Activated naive CD4-positive, alpha-beta T cell treated with anti-CD3 and anti-CD28 coated beads for 36 hours (primary cell): ENCODE measurements around the gene DNAH5. TPM values are rescaled to one million over a fixed set of nuclear protein-coding genes. Genes with fewer than 3 reads are reported as not detected.

Experiments
- CTCF ChIA-PET: fragments of 350-600 bp; sonication (Branson Sonifier 250); formaldehyde crosslinking; loops from one replicate; lab custom pipeline; 2021; ENCODE audit warnings: antibody characterized with exemption; lab: Charles Lee
- DNase-seq: peaks from one replicate; pipeline ENCODE4 v3.0.0-alpha.2; 2020
- H3K27ac Mint-ChIP-seq: one replicate; pipeline ENCODE4 v1.8.0; 2021; ENCODE audit warnings: mild to moderate bottlenecking, mixed read lengths
- H3K27me3 Mint-ChIP-seq: one replicate; pipeline ENCODE4 v1.8.0; 2021; ENCODE audit warnings: low read depth, mixed read lengths
- H3K36me3 Mint-ChIP-seq: one replicate; pipeline ENCODE4 v1.8.0; 2021; ENCODE audit warnings: low read depth, mixed read lengths
- H3K4me1 Mint-ChIP-seq: one replicate; pipeline ENCODE4 v1.8.0; 2021; ENCODE audit warnings: low read depth, mixed read lengths
- H3K4me3 Mint-ChIP-seq: one replicate; pipeline ENCODE4 v1.8.0; 2021; ENCODE audit warnings: mild to moderate bottlenecking, moderate library complexity, mixed read lengths
- H3K9me3 Mint-ChIP-seq: one replicate; pipeline ENCODE4 v1.8.0; 2021; ENCODE audit warnings: mixed read lengths
- intact Hi-C: fragments of 100-400 bp; cut with micrococcal nuclease; formaldehyde crosslinking; loops from one replicate; pipeline ENCODE4 v1.15.1; 2023
- total RNA-seq, 2 experiments: library from RNA; stranded (reverse); gene quantifications; one replicate each; pipeline ENCODE4 v1.2.3, GENCODE V29; 2021

Gene DNAH5
- total RNA-seq, 2 experiments from 2014 or later, result not detected

GRCh38 chr5:13664377-13664776 lies 280.1 kb downstream of the DNAH5 start:
- DNase-seq, result no peak
- Mint-ChIP-seq H3K27me3 (no peaks in the 10 kb centered on the region), H3K4me1 (no peaks in the 10 kb centered on the region), H3K27ac (no peak overlapping the region), H3K4me3 (no peak overlapping the region), H3K36me3 (no peaks in the 10 kb centered on the region), H3K9me3 (peaks cover 5% of the 10 kb centered on the region)
- CTCF ChIA-PET, result no interaction called here
- intact Hi-C loops, result no loop called here

- Mint-ChIP-seq H3K4me3 (no peak overlapping the region), H3K27me3 (no peaks in the 10 kb centered on the region), H3K36me3 (no peaks in the 10 kb centered on the region), H3K9me3 (no peaks in the 10 kb centered on the region), H3K4me1 (no peaks in the 10 kb centered on the region), H3K27ac (no peak overlapping the region)
- DNase-seq, result no peak
- intact Hi-C loops, result no loop called here
- CTCF ChIA-PET, result no interaction called here
Observed at GRCh38 chr5:13662626-13663025, 281.9 kb downstream of the DNAH5 start.

- intact Hi-C loops, result no loop called here
- no peaks in the 10 kb centered on the region for H3K9me3 Mint-ChIP-seq
- no peak overlapping the region for H3K4me3 Mint-ChIP-seq
- H3K27ac Mint-ChIP-seq, result no peak overlapping the region
- H3K36me3 Mint-ChIP-seq, result no peaks in the 10 kb centered on the region
- CTCF ChIA-PET, result no interaction called here
- no peaks in the 10 kb centered on the region for H3K27me3 Mint-ChIP-seq
- no peak for DNase-seq
- H3K4me1 Mint-ChIP-seq, result no peaks in the 10 kb centered on the region
Observed at GRCh38 chr5:13661272-13661671, 283.2 kb downstream of the DNAH5 start.

- CTCF ChIA-PET, result no interaction called here
- H3K4me3 Mint-ChIP-seq, result no peak overlapping the region
Observed at GRCh38 chr5:13660072-13660471, 284.4 kb downstream of the DNAH5 start.

GRCh38 chr5:13659391-13659790 lies 285.1 kb downstream of the DNAH5 start:
- H3K4me1 Mint-ChIP-seq, result no peaks in the 10 kb centered on the region
- H3K4me3 Mint-ChIP-seq, result no peak overlapping the region
- peaks cover 3% of the 10 kb centered on the region for H3K9me3 Mint-ChIP-seq
- H3K36me3 Mint-ChIP-seq, result no peaks in the 10 kb centered on the region
- H3K27ac Mint-ChIP-seq, result no peak overlapping the region
- no peak for DNase-seq
- intact Hi-C loops, result no loop called here
- CTCF ChIA-PET, result no interaction called here
- H3K27me3 Mint-ChIP-seq, result no peaks in the 10 kb centered on the region

More at GRCh38 chr5:13660072-13660471, 284.4 kb downstream of the DNAH5 start:
- H3K27ac Mint-ChIP-seq, result no peak overlapping the region
- H3K4me1 Mint-ChIP-seq, result no peaks in the 10 kb centered on the region
- DNase-seq, result no peak
- no peaks in the 10 kb centered on the region for H3K27me3 Mint-ChIP-seq
- H3K36me3 Mint-ChIP-seq, result no peaks in the 10 kb centered on the region
- intact Hi-C loops, result no loop called here
- H3K9me3 Mint-ChIP-seq, result peaks cover 3% of the 10 kb centered on the region

- H3K27me3 Mint-ChIP-seq, result no peaks in the 10 kb centered on the region
- H3K36me3 Mint-ChIP-seq, result no peaks in the 10 kb centered on the region
- CTCF ChIA-PET, result no interaction called here
- no peak overlapping the region for H3K27ac Mint-ChIP-seq
- no peak for DNase-seq
- intact Hi-C loops, result no loop called here
- H3K9me3 Mint-ChIP-seq, result peaks cover 4% of the 10 kb centered on the region
- no peak overlapping the region for H3K4me3 Mint-ChIP-seq
- no peaks in the 10 kb centered on the region for H3K4me1 Mint-ChIP-seq
Observed at GRCh38 chr5:13658761-13659160, 285.7 kb downstream of the DNAH5 start.

- H3K36me3 Mint-ChIP-seq, result no peaks in the 10 kb centered on the region
- CTCF ChIA-PET, result no interaction called here
- no peak for DNase-seq
- H3K9me3 Mint-ChIP-seq, result peaks cover 7% of the 10 kb centered on the region
- no peak overlapping the region for H3K27ac Mint-ChIP-seq
- H3K4me3 Mint-ChIP-seq, result no peak overlapping the region
- intact Hi-C loops, result no loop called here
- no peaks in the 10 kb centered on the region for H3K27me3 Mint-ChIP-seq
- H3K4me1 Mint-ChIP-seq, result no peaks in the 10 kb centered on the region
Observed at GRCh38 chr5:13658152-13658551, 286.3 kb downstream of the DNAH5 start.

- intact Hi-C loops, result no loop called here
- Mint-ChIP-seq H3K36me3 (no peaks in the 10 kb centered on the region), H3K4me1 (no peaks in the 10 kb centered on the region), H3K27me3 (no peaks in the 10 kb centered on the region), H3K27ac (no peak overlapping the region), H3K9me3 (peaks cover 9% of the 10 kb centered on the region), H3K4me3 (no peak overlapping the region)
- CTCF ChIA-PET, result no interaction called here
- DNase-seq, result no peak
Observed at GRCh38 chr5:13653709-13654108, 290.8 kb downstream of the DNAH5 start.

- Mint-ChIP-seq H3K27ac (no peak overlapping the region), H3K36me3 (no peaks in the 10 kb centered on the region), H3K9me3 (peaks cover 6% of the 10 kb centered on the region), H3K4me1 (no peaks in the 10 kb centered on the region), H3K27me3 (no peaks in the 10 kb centered on the region), H3K4me3 (no peak overlapping the region)
- intact Hi-C loops, result no loop called here
- CTCF ChIA-PET, result no interaction called here
- no peak for DNase-seq
Observed at GRCh38 chr5:13649656-13650055, 294.8 kb downstream of the DNAH5 start.

- DNase-seq, result no peak
- Mint-ChIP-seq H3K27me3 (no peaks in the 10 kb centered on the region), H3K4me3 (no peak overlapping the region), H3K36me3 (no peaks in the 10 kb centered on the region), H3K4me1 (no peaks in the 10 kb centered on the region), H3K27ac (no peak overlapping the region), H3K9me3 (peaks cover 6% of the 10 kb centered on the region)
- CTCF ChIA-PET, result no interaction called here
- intact Hi-C loops, result no loop called here
Observed at GRCh38 chr5:13648822-13649221, 295.7 kb downstream of the DNAH5 start.

- Mint-ChIP-seq H3K4me3 (no peak overlapping the region), H3K36me3 (no peaks in the 10 kb centered on the region), H3K4me1 (no peaks in the 10 kb centered on the region), H3K9me3 (peaks cover 3% of the 10 kb centered on the region), H3K27me3 (no peaks in the 10 kb centered on the region), H3K27ac (no peak overlapping the region)
- no peak for DNase-seq
- intact Hi-C loops, result no loop called here
- CTCF ChIA-PET, result no interaction called here
Observed at GRCh38 chr5:13643734-13644133, 300.8 kb downstream of the DNAH5 start.

- no peak for DNase-seq
- CTCF ChIA-PET, result no interaction called here
- no peaks in the 10 kb centered on the region for H3K4me1 Mint-ChIP-seq
- intact Hi-C loops, result no loop called here
- H3K36me3 Mint-ChIP-seq, result no peaks in the 10 kb centered on the region
- H3K4me3 Mint-ChIP-seq, result no peak overlapping the region
- no peaks in the 10 kb centered on the region for H3K27me3 Mint-ChIP-seq
- no peak overlapping the region for H3K27ac Mint-ChIP-seq
- peaks cover 3% of the 10 kb centered on the region for H3K9me3 Mint-ChIP-seq
Observed at GRCh38 chr5:13643196-13643595, 301.3 kb downstream of the DNAH5 start.
